NCI-H128 (cell line): ENCODE measurements around the gene CABLES1.

Experiments
- DNase-seq: peaks from one replicate; lab custom pipeline; 2025; ENCODE audit not compliant: unreplicated experiment; lab: John Stamatoyannopoulos, UW

Gene CABLES1

DNA sequence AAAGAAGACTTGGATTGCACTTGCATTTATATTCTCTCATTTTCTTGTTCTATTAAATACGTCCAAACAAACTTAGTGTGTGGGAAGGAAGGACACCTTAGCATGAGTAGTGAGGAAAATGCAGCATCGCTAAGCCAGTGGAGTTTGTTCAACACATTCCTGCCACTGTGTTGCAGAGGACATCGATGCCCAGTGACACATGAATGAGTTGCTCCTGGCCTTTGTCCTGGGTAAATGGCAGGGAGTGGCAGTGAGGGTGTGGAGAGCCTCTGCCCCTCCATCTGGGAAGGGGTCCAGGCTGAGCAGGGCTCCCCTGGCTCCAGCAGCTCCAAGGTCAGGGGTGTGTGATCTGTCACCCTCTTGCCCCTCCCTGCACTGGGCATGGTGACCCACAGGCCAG, 75.9 kb downstream of the CABLES1 start:
- no peak for DNase-seq

- no peak for DNase-seq
Observed at GRCh38 chr18:23212161-23212560, 76.9 kb downstream of the CABLES1 start.

- no peak for DNase-seq
Observed at GRCh38 chr18:23213200-23213599, 77.9 kb downstream of the CABLES1 start.

GRCh38 chr18:23217781-23218180, 82.5 kb downstream of the CABLES1 start:
- DNase-seq = no peak

- DNase-seq = no peak
Observed at GRCh38 chr18:23220355-23220754, 85.1 kb downstream of the CABLES1 start.

- DNase-seq = no peak
Observed at GRCh38 chr18:23223641-23224040, 88.4 kb downstream of the CABLES1 start.

- DNase-seq = no peak
Observed at GRCh38 chr18:23225503-23225902, 90.2 kb downstream of the CABLES1 start.

DNA sequence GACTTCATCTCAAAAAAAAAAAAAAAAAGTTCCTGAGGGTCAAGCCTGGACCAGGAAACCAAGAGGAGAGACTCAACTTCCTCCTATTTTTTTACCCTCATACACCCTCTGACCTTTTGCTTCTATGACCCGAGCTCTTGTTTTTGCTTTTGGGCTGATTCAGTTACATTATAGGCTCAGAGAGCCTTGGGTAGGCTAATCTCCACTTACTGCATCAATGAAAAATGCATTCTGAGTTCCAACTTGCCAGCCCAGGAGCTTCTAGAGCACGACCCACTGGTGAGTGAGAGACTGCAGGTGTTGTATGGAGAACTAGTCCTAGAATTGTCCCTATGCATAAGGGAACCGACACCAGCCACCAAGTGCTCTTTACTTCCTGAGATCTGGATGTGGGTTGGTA, 91.1 kb downstream of the CABLES1 start:
- no peak for DNase-seq

- no peak for DNase-seq
Observed at GRCh38 chr18:23226930-23227725, 91.8 kb downstream of the CABLES1 start.

- no peak for DNase-seq
Observed at GRCh38 chr18:23227726-23228070, 92.4 kb downstream of the CABLES1 start.

GRCh38 chr18:23228102-23229061, 93.1 kb downstream of the CABLES1 start:
- DNase-seq = no peak

DNA sequence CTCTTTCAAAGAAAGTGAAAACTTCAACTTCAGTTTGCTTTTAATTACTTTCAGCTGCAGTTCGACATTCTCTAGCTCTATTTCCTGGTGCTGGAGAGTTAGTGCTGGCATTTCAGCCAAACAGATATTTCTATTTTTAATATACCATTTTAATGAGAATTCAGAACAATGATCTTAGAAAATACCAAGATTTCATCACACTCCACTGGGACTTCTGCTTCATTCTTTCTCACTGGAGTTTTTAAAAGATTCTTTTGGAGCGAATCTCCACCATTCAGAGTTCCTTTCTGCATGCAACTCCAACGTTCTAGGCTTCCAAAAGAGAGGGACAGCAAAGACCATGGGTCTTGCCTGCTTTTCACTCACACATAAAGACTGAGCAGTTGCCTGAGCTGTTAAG, 94.2 kb downstream of the CABLES1 start:
- DNase-seq = no peak

- no peak for DNase-seq
Observed at GRCh38 chr18:23230686-23231085, 95.4 kb downstream of the CABLES1 start.

- no peak for DNase-seq
Observed at GRCh38 chr18:23231340-23232021, 96.2 kb downstream of the CABLES1 start.

GRCh38 chr18:23232331-23232730, 97.0 kb downstream of the CABLES1 start:
- no peak for DNase-seq

DNA sequence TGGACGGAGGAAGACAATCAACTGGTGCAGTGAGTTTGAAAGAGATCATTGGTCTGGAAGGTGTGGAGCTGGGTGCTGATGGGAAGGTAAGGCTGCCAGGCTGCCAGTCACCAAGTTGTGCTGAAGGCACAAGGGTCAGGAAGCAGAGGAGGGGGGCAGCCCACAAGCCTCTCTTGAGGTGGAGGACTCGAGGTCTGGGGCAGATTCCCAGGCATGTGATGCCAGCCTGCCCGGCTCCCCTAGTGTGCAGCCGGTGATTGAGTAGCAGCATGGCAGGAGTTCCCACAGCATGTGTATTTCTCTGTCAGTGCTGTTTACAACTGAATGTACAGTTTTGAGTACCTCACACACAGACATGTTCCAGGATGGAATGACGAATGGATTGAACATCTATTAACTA, 99.3 kb downstream of the CABLES1 start:
- no peak for DNase-seq

DNA sequence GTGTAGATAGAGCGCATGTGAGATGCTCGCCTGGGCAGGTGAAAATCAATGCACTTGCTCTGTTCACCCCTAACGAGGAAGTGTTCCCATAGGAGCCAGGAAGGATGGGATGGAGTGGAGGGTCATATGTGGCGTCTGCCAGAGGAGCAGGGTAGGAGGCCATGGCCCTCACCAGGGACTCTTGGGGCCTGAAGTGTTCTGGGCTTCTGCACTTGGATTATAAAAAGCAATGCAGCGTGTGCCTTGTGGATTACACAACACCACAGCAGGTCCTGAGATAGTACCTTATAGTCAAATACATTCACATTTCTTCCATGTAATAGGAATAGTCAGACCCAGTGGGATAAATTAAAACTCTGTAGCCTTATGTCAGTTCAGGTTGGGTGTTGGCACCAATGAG, 100.1 kb downstream of the CABLES1 start:
- DNase-seq = no peak

DNA sequence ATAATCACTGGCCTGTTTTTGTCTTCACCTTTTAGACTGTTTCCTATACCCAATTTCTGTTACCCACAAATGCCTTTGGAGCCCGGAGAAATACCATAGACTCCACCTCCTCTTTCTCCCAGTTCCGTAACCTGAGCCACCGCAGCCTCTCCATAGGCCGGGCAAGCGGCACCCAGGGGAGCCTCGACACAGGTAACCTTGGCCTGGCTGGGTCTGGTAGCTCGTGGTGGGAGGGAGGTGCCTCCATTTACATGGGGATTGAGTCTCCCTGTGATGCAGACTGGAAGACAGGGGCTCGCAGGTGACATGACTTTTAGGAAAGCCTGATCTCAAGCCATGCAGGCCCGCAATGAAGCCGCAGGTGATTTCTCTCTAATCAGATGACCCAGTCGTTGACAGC, 100.6 kb downstream of the CABLES1 start:
- DNase-seq = no peak

DNA sequence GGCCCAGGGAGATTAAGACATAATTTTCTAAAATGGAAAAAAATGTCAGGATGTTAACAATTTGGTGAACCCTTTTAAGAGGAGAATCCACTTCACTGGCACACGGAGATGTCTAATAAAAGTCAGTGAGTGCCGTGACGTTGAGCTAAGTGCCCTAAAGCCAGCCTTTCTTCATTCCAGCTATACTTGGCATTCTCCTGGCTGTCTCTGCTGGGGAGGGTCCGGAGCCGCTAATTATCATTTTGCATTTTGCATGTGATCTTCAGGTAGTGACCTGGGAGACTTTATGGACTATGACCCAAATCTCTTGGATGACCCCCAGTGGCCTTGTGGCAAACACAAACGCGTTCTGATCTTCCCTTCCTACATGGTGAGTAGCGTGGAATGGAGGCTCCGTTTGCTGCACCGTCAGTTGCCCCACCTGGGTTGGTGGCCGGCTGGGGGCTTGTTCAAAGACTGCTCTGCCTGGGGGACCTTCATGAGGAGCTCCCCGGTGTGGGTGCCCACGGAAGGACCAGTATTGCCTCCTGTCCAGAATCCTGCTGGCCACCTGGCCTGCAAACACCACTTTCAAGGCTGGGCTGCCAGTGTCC, 101.7 kb downstream of the CABLES1 start:
- DNase-seq = no peak

DNA sequence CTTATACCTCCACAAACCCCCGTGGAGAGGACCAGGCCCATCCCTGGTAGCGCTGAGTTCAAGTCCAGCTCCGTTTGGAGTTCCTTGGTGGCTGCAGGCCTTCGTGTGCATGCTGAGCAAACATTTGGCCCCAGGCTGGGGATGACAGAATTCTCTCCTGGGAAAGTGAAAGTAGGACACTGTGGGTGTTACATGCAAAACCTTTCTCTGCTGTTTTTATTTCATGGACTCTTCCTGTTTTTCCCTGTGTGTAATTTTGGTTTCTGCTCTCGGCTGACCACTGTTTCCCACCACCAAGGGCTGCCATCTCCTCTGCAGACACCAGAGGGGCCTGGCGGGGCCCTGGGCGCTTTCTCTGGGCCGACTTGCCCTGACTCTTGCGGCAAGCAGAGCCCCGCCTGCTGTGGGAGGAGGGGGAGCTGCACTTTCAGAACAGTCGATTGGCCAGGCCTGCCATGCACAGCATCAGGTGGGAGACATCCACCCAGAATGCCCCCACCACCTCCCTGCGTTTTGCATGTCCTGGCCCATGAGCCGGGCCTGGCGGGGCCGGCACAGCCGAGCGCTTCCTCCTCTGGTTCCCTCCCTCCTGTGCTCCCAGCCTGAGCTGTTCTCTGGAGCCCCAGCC, 102.4 kb downstream of the CABLES1 start:
- DNase-seq = no peak

DNA sequence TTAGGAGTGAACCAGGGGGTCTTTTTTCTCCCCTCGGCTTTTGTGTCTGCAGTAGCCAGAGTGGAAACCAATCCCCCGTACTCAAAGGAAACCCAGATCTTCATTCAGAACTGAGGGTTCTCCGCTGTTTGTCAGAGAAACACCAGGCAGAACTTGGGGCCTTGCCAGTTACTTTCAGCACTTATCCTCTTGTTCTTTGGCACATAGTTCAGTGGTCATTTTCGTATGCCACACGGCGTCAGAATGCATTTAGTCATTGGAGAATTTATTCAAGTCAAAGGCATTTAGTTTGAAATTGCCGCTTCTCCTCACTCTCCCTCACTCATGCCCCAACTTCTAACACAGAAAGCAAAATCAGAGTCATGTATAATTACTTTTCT, 102.9 kb downstream of the CABLES1 start:
- no peak for DNase-seq
